Activated CD8-positive, alpha-beta T cell treated with anti-CD3 and anti-CD28 coated beads for 36 hours (primary cell): ENCODE data around the gene MATR3. TPM values are rescaled to one million over a fixed set of nuclear protein-coding genes. Genes with fewer than 3 reads are reported as not detected.
"Not testable (repeated sequence)": the region's sequence is repeated elsewhere in the genome, so short reads cannot be mapped to it uniquely, and the experiment has no call there.

Experiments used
- ATAC-seq: fragments of 200-7000 bp; cut with Tn5 transposase; one replicate; pipeline ENCODE4 v1.10.0; 2021; ENCODE audit warnings: mild to moderate bottlenecking, moderate library complexity
- CTCF ChIA-PET: fragments of 350-600 bp; sonication (Branson Sonifier 250); formaldehyde crosslinking; loops from one replicate; lab custom pipeline; 2021; ENCODE audit warnings: antibody characterized with exemption; lab: Charles Lee
- POLR2A ChIA-PET: fragments of 350-600 bp; sonication (Branson Sonifier 250); formaldehyde crosslinking; loops from one replicate; lab custom pipeline; 2021; ENCODE audit warnings: antibody characterized with exemption; lab: Charles Lee
- DNase-seq: peaks from one replicate; pipeline ENCODE4 v3.0.0-alpha.2; 2020
- H3K27ac Mint-ChIP-seq: one replicate; pipeline ENCODE4 v1.8.0; 2021; ENCODE audit warnings: mild to moderate bottlenecking, mixed read lengths
- H3K27me3 Mint-ChIP-seq: one replicate; pipeline ENCODE4 v1.8.0; 2021; ENCODE audit warnings: mixed read lengths
- H3K36me3 Mint-ChIP-seq: one replicate; pipeline ENCODE4 v1.8.0; 2021; ENCODE audit warnings: low read depth, mixed read lengths
- H3K4me1 Mint-ChIP-seq: one replicate; pipeline ENCODE4 v1.8.0; 2021; ENCODE audit warnings: low read depth, mixed read lengths
- H3K4me3 Mint-ChIP-seq: one replicate; pipeline ENCODE4 v1.8.0; 2021; ENCODE audit warnings: mild to moderate bottlenecking, moderate library complexity, mixed read lengths
- H3K9me3 Mint-ChIP-seq: one replicate; pipeline ENCODE4 v1.8.0; 2021; ENCODE audit warnings: mixed read lengths
- CTCF ChIP-seq: fragments of 200-600 bp; IDR thresholded peaks from one replicate; pipeline ENCODE4 v1.8.0; 2022; ENCODE audit warnings: antibody characterized with exemption, mild to moderate bottlenecking
- intact Hi-C: fragments of 100-400 bp; cut with micrococcal nuclease; formaldehyde crosslinking; loops from one replicate; pipeline ENCODE4 v1.10.0; 2022
- total RNA-seq, 2 experiments: library from RNA; stranded (reverse); gene quantifications; one replicate each; pipeline ENCODE4 v1.2.3, GENCODE V29; 2021

Gene MATR3
- total RNA-seq, 2 experiments from 2014 or later, result 181 to 209 TPM

GRCh38 chr5:139265001-139265400, 28.5 kb upstream of the MATR3 start:
- Mint-ChIP-seq H3K27ac (no peak overlapping the region), H3K4me1 (peaks cover 21% of the 10 kb centered on the region), H3K9me3 (no peaks in the 10 kb centered on the region), H3K4me3 (no peak overlapping the region), H3K27me3 (no peaks in the 10 kb centered on the region), H3K36me3 (no peaks in the 10 kb centered on the region)
- intact Hi-C loops, result loop anchor here (10.0 kb wide), 2 partner anchors 440 to 690 kb away; partner anchors contain the start of gene HSPA9
- POLR2A ChIA-PET, result no interaction called here
- ATAC-seq (no peak), DNase-seq (no peak)
- no peak for TF ChIP-seq CTCF
- CTCF ChIA-PET, result no interaction called here

- H3K4me1 Mint-ChIP-seq, result peaks cover 27% of the 10 kb centered on the region
- CTCF ChIA-PET, result interaction anchor here (1.5 kb wide), 1 partner anchor 122 kb away, joined by 3 read pairs; no protein-coding TSS in a partner anchor
- no peak for DNase-seq
- no peaks in the 10 kb centered on the region for H3K9me3 Mint-ChIP-seq
- no peaks in the 10 kb centered on the region for H3K36me3 Mint-ChIP-seq
- H3K27me3 Mint-ChIP-seq, result no peaks in the 10 kb centered on the region
- intact Hi-C loops, result loop anchor here (10.0 kb wide), 2 partner anchors 441 to 691 kb away; partner anchors contain the start of gene HSPA9
- TF ChIP-seq CTCF, result no peak
- POLR2A ChIA-PET, result no interaction called here
- H3K27ac Mint-ChIP-seq, result no peak overlapping the region
- ATAC-seq, result no peak
- H3K4me3 Mint-ChIP-seq, result no peak overlapping the region
Measured at GRCh38 chr5:139266236-139266635, 27.3 kb upstream of the MATR3 start.

- DNase-seq, result no peak
- TF ChIP-seq CTCF, result no peak
- ChIA-PET POLR2A (interaction anchor here (0.6 to 1.2 kb wide), 2 partner anchors 46 to 1153 kb away, joined by 3 read pairs; no protein-coding TSS in a partner anchor), CTCF (interaction anchor here (1.5 kb wide), 1 partner anchor 121 kb away, joined by 3 read pairs; no protein-coding TSS in a partner anchor)
- H3K9me3 Mint-ChIP-seq, result no peaks in the 10 kb centered on the region
- H3K36me3 Mint-ChIP-seq, result no peaks in the 10 kb centered on the region
- peaks cover 32% of the 10 kb centered on the region for H3K4me1 Mint-ChIP-seq
- intact Hi-C loops, result loop anchor here (10.0 kb wide), 2 partner anchors 443 to 693 kb away; partner anchors contain the start of gene HSPA9
- H3K27ac Mint-ChIP-seq, result no peak overlapping the region
- no peak for ATAC-seq
- no peak overlapping the region for H3K4me3 Mint-ChIP-seq
- H3K27me3 Mint-ChIP-seq, result peaks cover 2% of the 10 kb centered on the region
Measured at GRCh38 chr5:139267481-139267880, 26.1 kb upstream of the MATR3 start.

- Mint-ChIP-seq H3K4me3 (no peak overlapping the region), H3K27ac (peak overlapping the region; percentile 26), H3K36me3 (no peaks in the 10 kb centered on the region), H3K27me3 (peaks cover 2% of the 10 kb centered on the region), H3K9me3 (no peaks in the 10 kb centered on the region), H3K4me1 (peaks cover 39% of the 10 kb centered on the region)
- TF ChIP-seq CTCF, result no peak
- ChIA-PET POLR2A (interaction anchor here (1.0 to 1.5 kb wide), 5 partner anchors 8 to 90 kb away, joined by 3 to 4 read pairs (median 3); partner anchors contain the start of gene PAIP2), CTCF (interaction anchor here (0.5 to 1.7 kb wide), 5 partner anchors 12 to 478 kb away, joined by 3 to 7 read pairs (median 3); no protein-coding TSS in a partner anchor)
- intact Hi-C loops, result loop anchor here (10.0 kb wide), 2 partner anchors 444 to 694 kb away; partner anchors contain the start of gene HSPA9
- DNase-seq (no peak), ATAC-seq (no peak)
Measured at GRCh38 chr5:139268364-139269202, 25.0 kb upstream of the MATR3 start.

- H3K27ac Mint-ChIP-seq, H3K4me3 Mint-ChIP-seq, intact Hi-C loops, H3K9me3 Mint-ChIP-seq, DNase-seq, ATAC-seq, POLR2A ChIA-PET, H3K27me3 Mint-ChIP-seq: not testable (repeated sequence)
- Mint-ChIP-seq H3K36me3 (peaks cover 16% of the 10 kb centered on the region), H3K4me1 (peaks cover 39% of the 10 kb centered on the region)
- CTCF ChIA-PET, result interaction anchor here (3.2 kb wide), 1 partner anchor 19 kb away, joined by 11 read pairs; no protein-coding TSS in a partner anchor
Measured at GRCh38 chr5:139270718-139271117, 22.8 kb upstream of the MATR3 start.
